ENCODE data around the gene S100A8. TPM values are rescaled to one million over a fixed set of nuclear protein-coding genes. Genes with fewer than 3 reads are reported as not detected.

S100A8 gene
- total RNA-seq, 2 donors from 2014 or later, result 1.8 TPM; not detected in 1

DNA sequence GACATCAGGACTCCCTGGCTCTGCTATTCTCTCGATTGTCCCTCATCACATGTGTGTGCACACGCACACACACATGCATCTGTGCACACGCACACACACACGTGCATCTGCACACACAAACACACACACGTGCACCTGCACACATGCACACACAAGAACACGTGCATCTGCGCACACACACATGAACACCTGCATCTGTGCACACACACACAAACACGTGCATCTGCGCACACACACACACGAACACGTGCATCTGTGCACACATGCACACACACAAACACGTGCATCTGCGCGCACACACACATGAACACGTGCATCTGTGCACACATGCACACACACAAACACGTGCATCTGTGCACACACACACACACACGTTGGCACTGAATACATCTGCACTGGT lies 40.1 kb upstream of the S100A8 start:
- Histone ChIP-seq H3K4me1 (no peaks in the 10 kb centered on the region), H3K27me3 (no peaks in the 10 kb centered on the region), H3K4me3 (no peak overlapping the region), H3K9me3 (no peaks in the 10 kb centered on the region), H3K36me3 (replicated peaks in 1 of 2; ENCODE audit: insufficient read depth in 1 of 2, low read depth in 2 of 2) (no peaks in the 10 kb centered on the region), H3K27ac (no peak overlapping the region)
- no peak for DNase-seq
- TF ChIP-seq POLR2A (IDR thresholded peaks at IDR 0.05), result no peak
- TF ChIP-seq, protein P1, sequence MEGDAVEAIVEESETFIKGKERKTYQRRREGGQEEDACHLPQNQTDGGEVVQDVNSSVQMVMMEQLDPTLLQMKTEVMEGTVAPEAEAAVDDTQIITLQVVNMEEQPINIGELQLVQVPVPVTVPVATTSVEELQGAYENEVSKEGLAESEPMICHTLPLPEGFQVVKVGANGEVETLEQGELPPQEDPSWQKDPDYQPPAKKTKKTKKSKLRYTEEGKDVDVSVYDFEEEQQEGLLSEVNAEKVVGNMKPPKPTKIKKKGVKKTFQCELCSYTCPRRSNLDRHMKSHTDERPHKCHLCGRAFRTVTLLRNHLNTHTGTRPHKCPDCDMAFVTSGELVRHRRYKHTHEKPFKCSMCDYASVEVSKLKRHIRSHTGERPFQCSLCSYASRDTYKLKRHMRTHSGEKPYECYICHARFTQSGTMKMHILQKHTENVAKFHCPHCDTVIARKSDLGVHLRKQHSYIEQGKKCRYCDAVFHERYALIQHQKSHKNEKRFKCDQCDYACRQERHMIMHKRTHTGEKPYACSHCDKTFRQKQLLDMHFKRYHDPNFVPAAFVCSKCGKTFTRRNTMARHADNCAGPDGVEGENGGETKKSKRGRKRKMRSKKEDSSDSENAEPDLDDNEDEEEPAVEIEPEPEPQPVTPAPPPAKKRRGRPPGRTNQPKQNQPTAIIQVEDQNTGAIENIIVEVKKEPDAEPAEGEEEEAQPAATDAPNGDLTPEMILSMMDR (IDR thresholded peaks at IDR 0.05), result no peak
- intact Hi-C loops (cut with DNase I), result no loop called here
- no peak for ATAC-seq
- 65 to 73% methylated on average over 17 of the region's 17 CpGs for WGBS, 2 donors

GRCh38 chr1:153430561-153430960 lies 39.7 kb upstream of the S100A8 start:
- no peaks in the 10 kb centered on the region for H3K27me3 ChIP-seq
- H3K4me1 ChIP-seq, result no peaks in the 10 kb centered on the region

GRCh38 chr1:153430166-153430553 lies 39.3 kb upstream of the S100A8 start:
- WGBS, 2 donors, result 65% methylated on average over 2 of the region's 2 CpGs; no CpG with 5 or more reads in 1 of the 2 donors
- Histone ChIP-seq H3K36me3 (replicated peaks in 1 of 2; ENCODE audit: insufficient read depth in 1 of 2, low read depth in 2 of 2) (no peaks in the 10 kb centered on the region), H3K27me3 (no peaks in the 10 kb centered on the region), H3K27ac (no peak overlapping the region), H3K4me3 (no peak overlapping the region), H3K9me3 (no peaks in the 10 kb centered on the region), H3K4me1 (no peaks in the 10 kb centered on the region)
- intact Hi-C loops (cut with DNase I), result no loop called here
- TF ChIP-seq, protein P1 (IDR thresholded peaks at IDR 0.05), result no peak
- TF ChIP-seq POLR2A (IDR thresholded peaks at IDR 0.05), result no peak
- no peak for ATAC-seq
- DNase-seq, result no peak

More at GRCh38 chr1:153430561-153430960, 39.7 kb upstream of the S100A8 start:
- H3K4me3 ChIP-seq, result no peak overlapping the region
- WGBS, 2 donors, result 59 to 74% methylated on average over 3 of the region's 3 CpGs
- no peak for TF ChIP-seq POLR2A (IDR thresholded peaks at IDR 0.05)
- TF ChIP-seq, protein P1 (IDR thresholded peaks at IDR 0.05), result no peak
- no peaks in the 10 kb centered on the region for H3K36me3 ChIP-seq (replicated peaks in 1 of 2; ENCODE audit: insufficient read depth in 1 of 2, low read depth in 2 of 2)
- no peak for ATAC-seq
- H3K9me3 ChIP-seq, result no peaks in the 10 kb centered on the region
- no peak for DNase-seq
- intact Hi-C loops (cut with DNase I), result no loop called here
- no peak overlapping the region for H3K27ac ChIP-seq

- Histone ChIP-seq H3K27me3 (no peaks in the 10 kb centered on the region), H3K4me3 (no peak overlapping the region), H3K36me3 (replicated peaks in 1 of 2; ENCODE audit: insufficient read depth in 1 of 2, low read depth in 2 of 2) (no peaks in the 10 kb centered on the region), H3K9me3 (no peaks in the 10 kb centered on the region), H3K27ac (no peak overlapping the region), H3K4me1 (no peaks in the 10 kb centered on the region)
- ATAC-seq (no peak), DNase-seq (no peak)
- 59 to 66% methylated on average over 7 of the region's 7 CpGs for WGBS, 2 donors
- intact Hi-C loops (cut with DNase I), result no loop called here
- TF ChIP-seq, protein P1 (IDR thresholded peaks at IDR 0.05), result no peak
- TF ChIP-seq POLR2A (IDR thresholded peaks at IDR 0.05), result no peak
These were observed 38.6 kb upstream of the S100A8 start for GRCh38 chr1:153429266-153430165.

Data from body of pancreas (tissue), 4 donors.